IPS-20b (cell line): Measurements from ENCODE around the gene NEDD1.

ENCODE experiments used
- H3K27ac ChIP-seq: one replicate; pipeline ENCODE4 v1.5.1; 2013; ENCODE audit warnings: low read length
- H3K27me3 ChIP-seq: 2 replicates; pipeline ENCODE4 v1.6.1; 2013; ENCODE audit warnings: mild to moderate bottlenecking, low read length, inconsistent platforms; ENCODE audit not compliant: insufficient read depth
- H3K36me3 ChIP-seq: 2 replicates; pipeline ENCODE4 v1.6.1; 2013; ENCODE audit warnings: low read depth, mild to moderate bottlenecking, inconsistent platforms, low read length, moderate library complexity; ENCODE audit not compliant: insufficient read depth
- H3K4me1 ChIP-seq: 2 replicates; pipeline ENCODE4 v1.6.1; 2013; ENCODE audit warnings: mild to moderate bottlenecking, control low read depth, inconsistent platforms, low read length, moderate library complexity; ENCODE audit not compliant: insufficient read depth
- H3K4me3 ChIP-seq: 2 replicates; pipeline ENCODE4 v1.5.1; 2013; ENCODE audit warnings: mild to moderate bottlenecking, low read length, inconsistent platforms
- H3K9ac ChIP-seq: 2 replicates; pipeline ENCODE4 v1.6.1; 2013; ENCODE audit warnings: low read depth, mild to moderate bottlenecking, inconsistent platforms, low read length, moderate library complexity
- H3K9me3 ChIP-seq: 2 replicates; pipeline ENCODE4 v1.6.1; 2013; ENCODE audit warnings: mild to moderate bottlenecking, low read depth, low read length, inconsistent platforms; ENCODE audit not compliant: insufficient read depth

Gene NEDD1

GRCh38 chr12:96879301-96879700 lies 27.8 kb upstream of the NEDD1 start:
- Histone ChIP-seq H3K4me3 (no peak overlapping the region), H3K27me3 (no peaks in the 10 kb centered on the region), H3K36me3 (no peaks in the 10 kb centered on the region), H3K9ac (no peak overlapping the region), H3K4me1 (no peaks in the 10 kb centered on the region), H3K27ac (no peak overlapping the region), H3K9me3 (no peaks in the 10 kb centered on the region)

DNA sequence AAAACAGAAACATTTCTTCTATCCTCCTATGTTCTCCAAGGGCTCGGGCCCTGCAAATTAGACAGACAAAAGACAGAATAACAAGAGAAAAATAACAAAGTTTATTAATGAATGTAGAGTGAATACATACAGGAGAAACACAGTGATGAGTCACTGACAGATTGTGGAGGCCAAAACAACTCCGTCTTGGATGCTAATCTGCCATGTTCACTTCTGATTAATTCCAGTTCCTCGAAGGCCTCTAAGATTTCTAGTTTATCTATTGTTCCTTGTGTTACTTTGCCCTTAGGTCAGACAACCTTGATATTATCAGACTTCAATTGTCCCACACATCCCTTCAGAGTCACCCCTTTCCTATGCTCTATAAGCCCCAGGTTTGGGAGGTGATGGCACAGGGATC lies 26.8 kb upstream of the NEDD1 start:
- Histone ChIP-seq H3K4me3 (no peak overlapping the region), H3K9ac (no peak overlapping the region), H3K4me1 (no peaks in the 10 kb centered on the region), H3K27me3 (no peaks in the 10 kb centered on the region), H3K27ac (no peak overlapping the region), H3K36me3 (no peaks in the 10 kb centered on the region), H3K9me3 (no peaks in the 10 kb centered on the region)

- H3K9ac ChIP-seq = no peak overlapping the region
These were observed 25.4 kb upstream of the NEDD1 start for GRCh38 chr12:96881608-96882007.

GRCh38 chr12:96882862-96883261 lies 24.2 kb upstream of the NEDD1 start:
- Histone ChIP-seq H3K9me3 (no peaks in the 10 kb centered on the region), H3K36me3 (no peaks in the 10 kb centered on the region), H3K4me1 (no peaks in the 10 kb centered on the region), H3K27me3 (no peaks in the 10 kb centered on the region), H3K9ac (no peak overlapping the region), H3K4me3 (no peak overlapping the region), H3K27ac (no peak overlapping the region)

More at GRCh38 chr12:96881608-96882007, 25.4 kb upstream of the NEDD1 start:
- Histone ChIP-seq H3K4me3 (no peak overlapping the region), H3K9me3 (no peaks in the 10 kb centered on the region), H3K27ac (no peak overlapping the region), H3K36me3 (no peaks in the 10 kb centered on the region), H3K27me3 (no peaks in the 10 kb centered on the region), H3K4me1 (no peaks in the 10 kb centered on the region)

GRCh38 chr12:96883571-96883970 lies 23.5 kb upstream of the NEDD1 start:
- no peak overlapping the region for H3K4me3 ChIP-seq
- H3K4me1 ChIP-seq = no peaks in the 10 kb centered on the region
- H3K9me3 ChIP-seq = no peaks in the 10 kb centered on the region
- no peaks in the 10 kb centered on the region for H3K36me3 ChIP-seq
- no peak overlapping the region for H3K27ac ChIP-seq
- H3K27me3 ChIP-seq = no peaks in the 10 kb centered on the region
- H3K9ac ChIP-seq = no peak overlapping the region

DNA sequence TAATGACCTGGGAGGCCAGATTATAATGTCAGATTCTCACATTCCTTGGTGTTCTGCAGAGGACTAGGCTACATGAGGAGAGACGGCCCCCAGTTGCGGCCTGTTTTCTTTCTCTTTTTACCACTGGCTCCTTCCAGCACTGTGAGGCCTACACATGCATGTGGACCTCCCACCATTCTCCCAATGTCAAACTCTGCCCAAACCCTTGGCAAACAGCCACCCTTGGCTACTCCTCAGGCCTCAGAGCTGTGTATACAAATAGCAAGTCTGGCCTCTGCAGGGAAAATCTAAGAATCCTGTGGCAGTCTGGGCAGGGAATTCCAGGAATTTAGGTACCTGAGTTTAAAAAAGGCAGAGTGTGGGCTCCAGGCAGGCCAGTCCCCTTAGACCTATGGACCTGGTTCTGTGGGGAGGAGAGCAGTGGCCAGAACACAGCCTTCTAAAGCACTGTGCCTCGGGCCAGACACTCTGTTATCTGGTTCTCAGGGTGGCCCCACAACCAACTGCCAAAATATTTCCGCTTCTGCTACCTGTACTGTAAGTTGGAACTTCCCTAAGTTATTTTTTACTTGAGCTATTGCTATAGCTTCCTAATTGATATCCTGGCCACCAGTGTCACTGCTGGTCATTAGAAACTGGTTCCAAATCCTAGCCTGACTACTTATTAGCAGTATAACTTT lies 19.9 kb upstream of the NEDD1 start:
- Histone ChIP-seq H3K9ac (no peak overlapping the region), H3K27ac (no peak overlapping the region), H3K9me3 (no peaks in the 10 kb centered on the region), H3K27me3 (no peaks in the 10 kb centered on the region), H3K36me3 (no peaks in the 10 kb centered on the region), H3K4me1 (no peaks in the 10 kb centered on the region), H3K4me3 (no peak overlapping the region)

DNA sequence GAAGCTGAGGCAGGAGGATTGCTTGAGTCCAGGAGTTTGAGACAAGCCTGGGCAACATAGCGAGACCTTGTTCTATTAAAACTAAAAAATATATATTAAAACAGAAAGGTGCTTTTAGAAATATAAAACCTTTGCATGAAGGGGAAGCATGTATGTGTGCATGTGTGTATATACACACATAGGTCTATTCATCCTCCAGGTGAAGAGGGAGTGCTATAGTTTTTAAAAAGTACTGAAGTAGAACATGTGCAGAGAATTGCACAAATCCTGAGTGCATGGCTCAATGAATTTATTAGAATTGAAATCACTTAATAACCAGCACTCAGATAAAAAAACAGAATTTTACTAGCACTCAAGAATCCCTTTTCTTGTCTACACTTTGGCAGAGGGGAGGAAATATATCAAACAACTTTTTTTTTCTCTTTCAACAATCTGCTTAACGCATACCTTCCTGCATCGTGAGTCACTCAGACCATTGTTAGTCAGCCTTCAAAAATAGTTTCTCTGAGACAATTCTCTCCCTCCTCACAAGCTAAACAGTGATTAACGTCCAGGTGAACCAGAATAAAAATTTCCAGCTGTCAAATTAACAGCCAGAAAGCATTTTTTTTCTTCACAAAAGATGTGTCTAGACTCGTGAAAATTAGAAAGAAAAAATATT lies 17.7 kb upstream of the NEDD1 start:
- no peak overlapping the region for H3K4me3 ChIP-seq

GRCh38 chr12:96890331-96890730 lies 16.7 kb upstream of the NEDD1 start:
- Histone ChIP-seq H3K27ac (no peak overlapping the region), H3K4me1 (no peaks in the 10 kb centered on the region), H3K27me3 (no peaks in the 10 kb centered on the region), H3K4me3 (no peak overlapping the region), H3K9me3 (no peaks in the 10 kb centered on the region), H3K9ac (no peak overlapping the region), H3K36me3 (no peaks in the 10 kb centered on the region)

More for the DNA sequence above, 17.7 kb upstream of the NEDD1 start:
- no peaks in the 10 kb centered on the region for H3K36me3 ChIP-seq
- no peak overlapping the region for H3K9ac ChIP-seq
- no peaks in the 10 kb centered on the region for H3K9me3 ChIP-seq
- H3K4me1 ChIP-seq = no peaks in the 10 kb centered on the region
- H3K27ac ChIP-seq = no peak overlapping the region
- no peaks in the 10 kb centered on the region for H3K27me3 ChIP-seq

DNA sequence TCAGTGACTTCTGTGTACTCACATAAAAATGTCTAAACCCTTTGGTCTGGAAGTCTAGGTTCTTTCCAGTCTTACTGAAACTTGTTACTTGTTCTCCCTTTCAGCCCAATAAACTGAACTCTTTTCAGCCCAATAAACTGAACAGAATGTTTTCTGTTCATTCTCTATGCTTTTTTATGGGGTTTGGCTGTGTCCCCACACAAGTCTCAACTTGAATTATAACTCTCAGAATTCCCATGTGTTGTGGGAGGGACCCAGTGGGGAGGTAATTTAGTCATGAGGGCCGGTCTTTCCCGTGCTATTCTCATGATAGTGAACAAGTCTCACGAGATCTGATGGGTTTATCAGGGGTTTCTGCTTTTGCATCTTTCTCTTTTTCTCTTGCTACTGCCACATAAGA lies 15.0 kb upstream of the NEDD1 start:
- Histone ChIP-seq H3K4me3 (no peak overlapping the region), H3K9me3 (no peaks in the 10 kb centered on the region), H3K9ac (no peak overlapping the region), H3K36me3 (no peaks in the 10 kb centered on the region), H3K4me1 (no peaks in the 10 kb centered on the region), H3K27ac (no peak overlapping the region), H3K27me3 (no peaks in the 10 kb centered on the region)

GRCh38 chr12:96897421-96897820 lies 9.6 kb upstream of the NEDD1 start:
- Histone ChIP-seq H3K27ac (no peak overlapping the region), H3K4me3 (no peak overlapping the region), H3K9me3 (no peaks in the 10 kb centered on the region), H3K27me3 (no peaks in the 10 kb centered on the region), H3K36me3 (no peaks in the 10 kb centered on the region), H3K4me1 (no peaks in the 10 kb centered on the region), H3K9ac (no peak overlapping the region)

GRCh38 chr12:96901175-96901574 lies 5.9 kb upstream of the NEDD1 start:
- no peak overlapping the region for H3K27ac ChIP-seq
- H3K27me3 ChIP-seq = no peaks in the 10 kb centered on the region
- no peaks in the 10 kb centered on the region for H3K36me3 ChIP-seq
- H3K9ac ChIP-seq = no peak overlapping the region
- no peak overlapping the region for H3K4me3 ChIP-seq
- no peaks in the 10 kb centered on the region for H3K4me1 ChIP-seq
- no peaks in the 10 kb centered on the region for H3K9me3 ChIP-seq

- Histone ChIP-seq H3K4me1 (no peaks in the 10 kb centered on the region), H3K27me3 (no peaks in the 10 kb centered on the region), H3K9me3 (no peaks in the 10 kb centered on the region), H3K36me3 (no peaks in the 10 kb centered on the region), H3K9ac (no peak overlapping the region), H3K4me3 (no peak overlapping the region), H3K27ac (no peak overlapping the region)
These were observed 5.0 kb upstream of the NEDD1 start for GRCh38 chr12:96902076-96902475.
